Measurements from ENCODE around the gene DOCK4. TPM values are rescaled to one million over a fixed set of nuclear protein-coding genes. Genes with fewer than 3 reads are reported as not detected.

Gene DOCK4
- total and polyA plus RNA-seq, 10 of the 15 experiments (the other 5 are each of a cell fraction or from before 2014, with no cell fraction given), result 0.03 to 0.73 (median 0.38) TPM

DNA sequence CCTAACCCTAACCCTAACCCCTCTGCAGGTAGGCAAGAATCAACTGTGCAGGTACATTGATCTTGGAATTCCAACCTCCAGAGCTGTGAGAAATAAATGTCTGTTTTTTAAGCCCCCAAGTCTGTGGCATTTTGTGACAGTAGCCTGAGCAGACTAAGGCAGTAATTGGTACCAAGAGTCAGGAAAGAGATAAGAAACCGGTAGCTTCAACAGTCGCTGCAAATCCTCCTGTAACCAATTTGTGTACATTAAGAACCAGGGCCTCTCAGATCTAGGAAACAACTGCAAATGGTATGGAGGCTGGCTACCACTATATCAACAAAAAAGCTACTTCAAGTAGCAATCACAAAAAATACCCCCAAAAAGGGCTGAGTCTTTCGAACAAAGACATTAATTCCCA is 67.3 kb downstream of the DOCK4 start:
- no TSS peak for BruUV-seq (replicated peaks)
- RAD21 ChIA-PET (ENCODE audit: unreplicated experiment), result no interaction called here
- in situ Hi-C loops (cut with MboI), result no loop called here
- no peak for TF ChIP-seq ZNF207 (IDR thresholded peaks at IDR 0.05; ENCODE audit: borderline replicate concordance)
- TF ChIP-seq HDGF (IDR thresholded peaks at IDR 0.05), result no peak
- TF ChIP-seq, protein P1, sequence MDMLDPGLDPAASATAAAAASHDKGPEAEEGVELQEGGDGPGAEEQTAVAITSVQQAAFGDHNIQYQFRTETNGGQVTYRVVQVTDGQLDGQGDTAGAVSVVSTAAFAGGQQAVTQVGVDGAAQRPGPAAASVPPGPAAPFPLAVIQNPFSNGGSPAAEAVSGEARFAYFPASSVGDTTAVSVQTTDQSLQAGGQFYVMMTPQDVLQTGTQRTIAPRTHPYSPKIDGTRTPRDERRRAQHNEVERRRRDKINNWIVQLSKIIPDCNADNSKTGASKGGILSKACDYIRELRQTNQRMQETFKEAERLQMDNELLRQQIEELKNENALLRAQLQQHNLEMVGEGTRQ (IDR thresholded peaks at IDR 0.05; ENCODE audit: borderline replicate concordance, low read depth, low read length), result no peak
- TF ChIP-seq FOXK2 (IDR thresholded peaks at IDR 0.05), result no peak
- SMC1A ChIA-PET (ENCODE audit: uncharacterized antibody, unreplicated experiment), result no interaction called here
- H3K4me2 ChIP-seq (ENCODE audit: control insufficient read depth, insufficient read depth), result no peak overlapping the region
- no peaks in the 10 kb centered on the region for H3K9me3 ChIP-seq (replicated peaks; ENCODE audit: control insufficient read depth, insufficient read depth, low read length)
- H2AFZ ChIP-seq (ENCODE audit: control insufficient read depth, low read depth, low read length), result no peak overlapping the region
- H3K27me3 ChIP-seq (replicated peaks in 1 of 2; ENCODE audit: control insufficient read depth in 2 of 2, insufficient read depth in 2 of 2, low read length in 1 of 2), result no peaks in the 10 kb centered on the region
- H3K4me3 ChIP-seq, result no peak overlapping the region
- WGBS (ENCODE audit: insufficient coverage, insufficient replicate concordance, low lambda C conversion rate, missing lambda C conversion rate), result 98% methylated on average over 3 of the region's 3 CpGs
- H4K20me1 ChIP-seq (ENCODE audit: control insufficient read depth, insufficient read depth), result no peaks in the 10 kb centered on the region
- no peak for ATAC-seq
- DNase-seq (ENCODE audit: low read depth, low spot score), result no peak
- no peaks in the 10 kb centered on the region for H3K79me2 ChIP-seq (ENCODE audit: control insufficient read depth, insufficient read depth, low read length)
- no peak overlapping the region for H3K9ac ChIP-seq (ENCODE audit: control insufficient read depth, insufficient read depth, low read length)
- no peak for FAIRE-seq
- CTCF ChIA-PET, result interaction anchor here (2.4 kb wide), 1 partner anchor 13 kb away, joined by 8 read pairs; no protein-coding TSS in a partner anchor
- intact Hi-C loops (cut with micrococcal nuclease; ENCODE audit: unreplicated experiment), result no loop called here
- POLR2A ChIA-PET, result no interaction called here
- H3K4me1 ChIP-seq (ENCODE audit: control insufficient read depth, insufficient read depth, low read length), result no peaks in the 10 kb centered on the region
- H3K27ac ChIP-seq (ENCODE audit: control insufficient read depth, insufficient read depth), result no peak overlapping the region
- no peaks in the 10 kb centered on the region for H3K36me3 ChIP-seq (ENCODE audit: control insufficient read depth in 2 of 2, insufficient read depth in 2 of 2, low read length in 1 of 2)

DNA sequence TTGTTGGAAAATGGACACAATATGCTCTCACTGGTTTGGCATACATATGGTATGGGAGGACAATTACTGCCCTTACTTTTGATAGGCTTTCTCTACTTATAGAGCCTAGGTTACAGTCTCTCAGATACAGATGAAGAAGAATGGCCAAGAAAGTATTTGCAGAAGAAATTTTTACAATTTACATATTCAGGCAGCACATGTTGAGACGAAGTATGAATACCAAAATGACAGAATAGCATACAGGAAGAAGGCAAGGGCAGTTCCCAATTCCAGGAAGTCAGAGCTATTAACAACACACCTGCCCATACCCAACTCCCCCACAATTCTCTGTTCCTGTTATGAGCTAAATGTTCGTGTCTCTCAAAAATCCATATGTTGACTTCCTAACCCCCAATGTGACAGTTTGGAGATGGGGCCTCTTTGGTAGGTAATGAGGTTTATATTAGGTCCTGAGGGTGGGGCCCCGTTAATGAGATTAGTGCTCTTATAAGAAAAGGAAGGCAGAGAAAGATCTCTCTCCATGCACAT is 67.8 kb downstream of the DOCK4 start:
- H3K36me3 ChIP-seq (ENCODE audit: control insufficient read depth in 2 of 2, insufficient read depth in 2 of 2, low read length in 1 of 2), result no peaks in the 10 kb centered on the region
- no peak overlapping the region for H3K4me3 ChIP-seq
- WGBS (ENCODE audit: insufficient coverage, insufficient replicate concordance, low lambda C conversion rate, missing lambda C conversion rate), result 33% methylated on average over 3 of the region's 3 CpGs
- H3K9ac ChIP-seq (ENCODE audit: control insufficient read depth, insufficient read depth, low read length), result no peak overlapping the region
- H3K4me2 ChIP-seq (ENCODE audit: control insufficient read depth, insufficient read depth), result no peak overlapping the region
- POLR2A ChIA-PET, result no interaction called here
- no peaks in the 10 kb centered on the region for H3K27me3 ChIP-seq (replicated peaks in 1 of 2; ENCODE audit: control insufficient read depth in 2 of 2, insufficient read depth in 2 of 2, low read length in 1 of 2)
- intact Hi-C loops (cut with micrococcal nuclease; ENCODE audit: unreplicated experiment), result no loop called here
- in situ Hi-C loops (cut with MboI), result no loop called here
- H3K9me3 ChIP-seq (replicated peaks; ENCODE audit: control insufficient read depth, insufficient read depth, low read length), result no peaks in the 10 kb centered on the region
- ATAC-seq (no peak), DNase-seq (ENCODE audit: low read depth, low spot score) (no peak), FAIRE-seq (no peak)
- H3K79me2 ChIP-seq (ENCODE audit: control insufficient read depth, insufficient read depth, low read length), result no peaks in the 10 kb centered on the region
- no peaks in the 10 kb centered on the region for H3K4me1 ChIP-seq (ENCODE audit: control insufficient read depth, insufficient read depth, low read length)
- RAD21 ChIA-PET (ENCODE audit: unreplicated experiment), result no interaction called here
- SMC1A ChIA-PET (ENCODE audit: uncharacterized antibody, unreplicated experiment), result no interaction called here
- CTCF ChIA-PET, result interaction anchor here (2.4 kb wide), 1 partner anchor 13 kb away, joined by 8 read pairs; no protein-coding TSS in a partner anchor
- no peak overlapping the region for H2AFZ ChIP-seq (ENCODE audit: control insufficient read depth, low read depth, low read length)
- no TSS peak for BruUV-seq (replicated peaks)
- H3K27ac ChIP-seq (ENCODE audit: control insufficient read depth, insufficient read depth), result no peak overlapping the region
- H4K20me1 ChIP-seq (ENCODE audit: control insufficient read depth, insufficient read depth), result no peaks in the 10 kb centered on the region
- TF ChIP-seq, protein P2, sequence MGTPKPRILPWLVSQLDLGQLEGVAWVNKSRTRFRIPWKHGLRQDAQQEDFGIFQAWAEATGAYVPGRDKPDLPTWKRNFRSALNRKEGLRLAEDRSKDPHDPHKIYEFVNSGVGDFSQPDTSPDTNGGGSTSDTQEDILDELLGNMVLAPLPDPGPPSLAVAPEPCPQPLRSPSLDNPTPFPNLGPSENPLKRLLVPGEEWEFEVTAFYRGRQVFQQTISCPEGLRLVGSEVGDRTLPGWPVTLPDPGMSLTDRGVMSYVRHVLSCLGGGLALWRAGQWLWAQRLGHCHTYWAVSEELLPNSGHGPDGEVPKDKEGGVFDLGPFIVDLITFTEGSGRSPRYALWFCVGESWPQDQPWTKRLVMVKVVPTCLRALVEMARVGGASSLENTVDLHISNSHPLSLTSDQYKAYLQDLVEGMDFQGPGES (IDR thresholded peaks at IDR 0.05), result no peak
- TF ChIP-seq RBBP5 (conservative IDR thresholded peaks at IDR 0.05), result no peak
- TF ChIP-seq, protein P3, sequence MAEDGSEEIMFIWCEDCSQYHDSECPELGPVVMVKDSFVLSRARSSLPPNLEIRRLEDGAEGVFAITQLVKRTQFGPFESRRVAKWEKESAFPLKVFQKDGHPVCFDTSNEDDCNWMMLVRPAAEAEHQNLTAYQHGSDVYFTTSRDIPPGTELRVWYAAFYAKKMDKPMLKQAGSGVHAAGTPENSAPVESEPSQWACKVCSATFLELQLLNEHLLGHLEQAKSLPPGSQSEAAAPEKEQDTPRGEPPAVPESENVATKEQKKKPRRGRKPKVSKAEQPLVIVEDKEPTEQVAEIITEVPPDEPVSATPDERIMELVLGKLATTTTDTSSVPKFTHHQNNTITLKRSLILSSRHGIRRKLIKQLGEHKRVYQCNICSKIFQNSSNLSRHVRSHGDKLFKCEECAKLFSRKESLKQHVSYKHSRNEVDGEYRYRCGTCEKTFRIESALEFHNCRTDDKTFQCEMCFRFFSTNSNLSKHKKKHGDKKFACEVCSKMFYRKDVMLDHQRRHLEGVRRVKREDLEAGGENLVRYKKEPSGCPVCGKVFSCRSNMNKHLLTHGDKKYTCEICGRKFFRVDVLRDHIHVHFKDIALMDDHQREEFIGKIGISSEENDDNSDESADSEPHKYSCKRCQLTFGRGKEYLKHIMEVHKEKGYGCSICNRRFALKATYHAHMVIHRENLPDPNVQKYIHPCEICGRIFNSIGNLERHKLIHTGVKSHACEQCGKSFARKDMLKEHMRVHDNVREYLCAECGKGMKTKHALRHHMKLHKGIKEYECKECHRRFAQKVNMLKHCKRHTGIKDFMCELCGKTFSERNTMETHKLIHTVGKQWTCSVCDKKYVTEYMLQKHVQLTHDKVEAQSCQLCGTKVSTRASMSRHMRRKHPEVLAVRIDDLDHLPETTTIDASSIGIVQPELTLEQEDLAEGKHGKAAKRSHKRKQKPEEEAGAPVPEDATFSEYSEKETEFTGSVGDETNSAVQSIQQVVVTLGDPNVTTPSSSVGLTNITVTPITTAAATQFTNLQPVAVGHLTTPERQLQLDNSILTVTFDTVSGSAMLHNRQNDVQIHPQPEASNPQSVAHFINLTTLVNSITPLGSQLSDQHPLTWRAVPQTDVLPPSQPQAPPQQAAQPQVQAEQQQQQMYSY (CRISPR knock-in tag; IDR thresholded peaks at IDR 0.05), result no peak
- TF ChIP-seq NFYB (IDR thresholded peaks at IDR 0.05; ENCODE audit: insufficient read depth, low read depth, low read length), result no peak
- no peak for TF ChIP-seq EP300 (IDR thresholded peaks at IDR 0.05; ENCODE audit: borderline replicate concordance in 1 of 2, control insufficient read depth in 1 of 2, low read depth in 2 of 2, low read length in 2 of 2)
- TF ChIP-seq BACH1 (IDR thresholded peaks at IDR 0.05; ENCODE audit: borderline replicate concordance), result no peak
- TF ChIP-seq NFIC (IDR thresholded peaks at IDR 0.05; ENCODE audit: low read depth, low read length), result no peak
- TF ChIP-seq SPI1 (IDR thresholded peaks at IDR 0.05; ENCODE audit: borderline replicate concordance, insufficient read depth, low read depth, low read length), result no peak
